ENCODE measurements around the gene LRP1. TPM values are rescaled to one million over a fixed set of nuclear protein-coding genes. Genes with fewer than 3 reads are reported as not detected.

LRP1 gene
- total RNA-seq, 4 donors from 2014 or later: 185 to 292 (median 216) TPM

GRCh38 chr12:57183939-57184725, 55.8 kb downstream of the LRP1 start:
- 95 to 100% methylated on average over 1 to 9 of the region's 22 CpGs for WGBS, 2 donors (ENCODE audit: low coverage in 1 of 2)
- peaks cover 0 to 90% of the 10 kb centered on the region in 2 donors for H3K36me3 ChIP-seq

GRCh38 chr12:57185403-57185802, 57.1 kb downstream of the LRP1 start:
- WGBS, 2 donors (ENCODE audit: low coverage in 1 of 2): 71% methylated on average over 1 of the region's 25 CpGs; no CpG with 5 or more reads in 1 of the 2 donors
- no peak overlapping the region for H3K27ac ChIP-seq
- ATAC-seq: no peak

More at GRCh38 chr12:57183939-57184725, 55.8 kb downstream of the LRP1 start:
- Histone ChIP-seq H3K4me3 (no peak overlapping the region), H3K27me3 (no peaks in the 10 kb centered on the region), H3K27ac (no peak overlapping the region), H3K9me3 (no peaks in the 10 kb centered on the region), H3K4me1 (no peaks in the 10 kb centered on the region)
- TF ChIP-seq POLR2AphosphoS5 (IDR thresholded peaks at IDR 0.05) (no peak), EP300 (IDR thresholded peaks at IDR 0.05) (no peak), POLR2A (IDR thresholded peaks at IDR 0.05) (no peak), CTCF (IDR thresholded peaks at IDR 0.05) (no peak)
- no peak for ATAC-seq

GRCh38 chr12:57185906-57186508, 57.7 kb downstream of the LRP1 start:
- peaks cover 0 to 9% (median 0%) of the 10 kb centered on the region in 3 donors for H3K4me1 ChIP-seq
- no peaks in the 10 kb centered on the region for H3K9me3 ChIP-seq
- no peak for ATAC-seq
- peaks cover 0 to 89% of the 10 kb centered on the region in 2 donors for H3K36me3 ChIP-seq
- H3K27ac ChIP-seq: no peak overlapping the region
- TF ChIP-seq POLR2AphosphoS5 (IDR thresholded peaks at IDR 0.05): no peak
- TF ChIP-seq EP300 (IDR thresholded peaks at IDR 0.05): no peak
- no peak for TF ChIP-seq POLR2A (IDR thresholded peaks at IDR 0.05)
- no peak for TF ChIP-seq CTCF (IDR thresholded peaks at IDR 0.05)
- 75% methylated on average over 1 to 2 of the region's 12 CpGs for WGBS, 2 donors (ENCODE audit: low coverage in 1 of 2)
- no peak overlapping the region for H3K4me3 ChIP-seq
- H3K27me3 ChIP-seq: no peaks in the 10 kb centered on the region

More at GRCh38 chr12:57185403-57185802, 57.1 kb downstream of the LRP1 start:
- H3K27me3 ChIP-seq: no peaks in the 10 kb centered on the region
- H3K9me3 ChIP-seq: no peaks in the 10 kb centered on the region
- no peak overlapping the region for H3K4me3 ChIP-seq
- H3K36me3 ChIP-seq: peaks cover 0 to 89% of the 10 kb centered on the region in 2 donors
- H3K4me1 ChIP-seq: peaks cover 0 to 7% (median 0%) of the 10 kb centered on the region in 3 donors
- TF ChIP-seq CTCF (IDR thresholded peaks at IDR 0.05) (no peak), EP300 (IDR thresholded peaks at IDR 0.05) (no peak), POLR2AphosphoS5 (IDR thresholded peaks at IDR 0.05) (no peak)

- Histone ChIP-seq H3K4me1 (peaks cover 0 to 9% (median 0%) of the 10 kb centered on the region in 3 donors), H3K9me3 (no peaks in the 10 kb centered on the region), H3K27me3 (no peaks in the 10 kb centered on the region), H3K4me3 (no peak overlapping the region), H3K36me3 (peaks cover 0 to 92% of the 10 kb centered on the region in 2 donors), H3K27ac (no peak overlapping the region)
- TF ChIP-seq CTCF (IDR thresholded peaks at IDR 0.05): no peak
- WGBS, 2 donors (ENCODE audit: low coverage in 1 of 2): 16% methylated on average over 4 of the region's 21 CpGs; no CpG with 5 or more reads in 1 of the 2 donors
- ATAC-seq: no peak
These were observed 59.2 kb downstream of the LRP1 start for GRCh38 chr12:57187222-57188089.

Data from gastroesophageal sphincter (tissue), 4 donors.